Neural cell (in vitro differentiated cells): Measurements from ENCODE around the gene OR13J1. TPM values are rescaled to one million over a fixed set of nuclear protein-coding genes. Genes with fewer than 3 reads are reported as not detected.

Experiments
- H2AFZ ChIP-seq: fragments of 200-600, 300-800 bp; sonication (generic), shearing (Covaris generic); 2 replicates; pipeline ENCODE4 v1.6.0; 2014; ENCODE audit warnings: low read depth, mild to moderate bottlenecking, antibody characterized with exemption, low read length, moderate library complexity
- H3F3A ChIP-seq: fragments of 200-600 bp; shearing (Covaris generic); 2 replicates; pipeline ENCODE4 v1.6.1; 2016; ENCODE audit warnings: mild to moderate bottlenecking, moderate library complexity, mixed read lengths, antibody characterized with exemption, low read length; ENCODE audit not compliant: insufficient read depth, poor library complexity, severe bottlenecking
- H3K27ac ChIP-seq: fragments of 200-600, 300-800 bp; sonication (generic), shearing (Covaris generic); 2 replicates; pipeline ENCODE4 v1.5.1; 2014; ENCODE audit warnings: mild to moderate bottlenecking, low read length, moderate library complexity
- H3K27me3 ChIP-seq: fragments of 300-800, 200-600 bp; sonication (generic), shearing (Covaris generic); 2 replicates; pipeline ENCODE4 v1.6.0; 2014; ENCODE audit warnings: mild to moderate bottlenecking, low read depth, low read length, moderate library complexity; ENCODE audit not compliant: insufficient read depth
- H3K36me3 ChIP-seq: fragments of 300-800, 200-600 bp; sonication (generic), shearing (Covaris generic); 2 replicates; pipeline ENCODE4 v1.5.1; 2014; ENCODE audit warnings: mild to moderate bottlenecking, antibody characterized with exemption, low read length, moderate library complexity; ENCODE audit not compliant: insufficient read depth
- H3K4me2 ChIP-seq: fragments of 300-800, 200-600 bp; sonication (generic), shearing (Covaris generic); 2 replicates; pipeline ENCODE4 v1.6.0; 2014; ENCODE audit warnings: mild to moderate bottlenecking, low read length
- H3K4me3 ChIP-seq: fragments of 300-800, 200-600 bp; sonication (generic), shearing (Covaris generic); 2 replicates; pipeline ENCODE4 v1.5.1; 2014; ENCODE audit warnings: mild to moderate bottlenecking, low read length, moderate library complexity
- H3K79me2 ChIP-seq: fragments of 200-600 bp; shearing (Covaris generic); replicated peaks from 2 replicates; pipeline ENCODE4 v1.6.0; 2014; ENCODE audit warnings: mild to moderate bottlenecking, low read length, moderate library complexity; ENCODE audit not compliant: insufficient read depth
- H3K9ac ChIP-seq: fragments of 300-800, 200-600 bp; sonication (generic), shearing (Covaris generic); 2 replicates; pipeline ENCODE4 v1.6.1; 2016; ENCODE audit warnings: mild to moderate bottlenecking, low read length, mixed read lengths
- H3K9me2 ChIP-seq: fragments of 200-600 bp; shearing (Covaris generic); 2 replicates; pipeline ENCODE4 v1.6.1; 2016; ENCODE audit warnings: mild to moderate bottlenecking, low read length, mixed read lengths; ENCODE audit not compliant: insufficient read depth
- H3K9me3 ChIP-seq: fragments of 200-600, 300-800 bp; sonication (generic), shearing (Covaris generic); 2 replicates; pipeline ENCODE4 v1.6.1; 2016; ENCODE audit warnings: mild to moderate bottlenecking, mixed run types, low read length, moderate library complexity, mixed read lengths
- H4K20me1 ChIP-seq: fragments of 200-600 bp; shearing (Covaris generic); 2 replicates; pipeline ENCODE4 v1.6.1; 2016; ENCODE audit warnings: mild to moderate bottlenecking, mixed run types; ENCODE audit not compliant: insufficient read depth
- CTCF ChIP-seq: fragments of 450-650 bp; IDR thresholded peaks from 2 replicates; pipeline ENCODE4 v1.5.1; 2014; ENCODE audit warnings: antibody characterized with exemption, mild to moderate bottlenecking, moderate library complexity; ENCODE audit not compliant: poor library complexity, severe bottlenecking
- EP300 ChIP-seq: fragments of 450-650 bp; conservative IDR thresholded peaks from 2 replicates; pipeline ENCODE4 v1.6.1; 2014; ENCODE audit warnings: antibody characterized with exemption, mild to moderate bottlenecking, moderate library complexity; ENCODE audit not compliant: poor library complexity, severe bottlenecking
- EZH2 ChIP-seq: fragments of 200-600, 300-800 bp; shearing (Covaris generic), sonication (generic); IDR thresholded peaks from 2 replicates; pipeline ENCODE4 v1.6.1; 2014; ENCODE audit warnings: antibody characterized with exemption, low read length, borderline replicate concordance, mild to moderate bottlenecking; ENCODE audit not compliant: insufficient read depth, poor library complexity, severe bottlenecking
- MXI1 ChIP-seq: fragments of 450-650 bp; conservative IDR thresholded peaks from 2 replicates; pipeline ENCODE4 v1.6.1; 2014; ENCODE audit warnings: antibody characterized with exemption, mild to moderate bottlenecking; ENCODE audit not compliant: poor library complexity, severe bottlenecking
- POLR2AphosphoS5 ChIP-seq: IDR thresholded peaks from 2 replicates; pipeline ENCODE4 v1.6.1; 2012
- RAD21 ChIP-seq: fragments of 450-650 bp; conservative IDR thresholded peaks from 2 replicates; pipeline ENCODE4 v1.6.1; 2014; ENCODE audit warnings: antibody characterized with exemption, mild to moderate bottlenecking, moderate library complexity
- REST ChIP-seq: IDR thresholded peaks from 2 replicates; pipeline ENCODE4 v1.6.1; 2012; ENCODE audit warnings: borderline replicate concordance
- SMC3 ChIP-seq: fragments of 450-650 bp; conservative IDR thresholded peaks from 2 replicates; pipeline ENCODE4 v1.6.1; 2014; ENCODE audit warnings: antibody characterized with exemption, mild to moderate bottlenecking, moderate library complexity; ENCODE audit not compliant: poor library complexity
- TAF1 ChIP-seq: IDR thresholded peaks from 2 replicates; pipeline ENCODE4 v1.6.1; 2012; ENCODE audit warnings: low read depth
- polyA plus RNA-seq: library from polyadenylated mRNA; depleted of rRNA; stranded (reverse); fragments of >200 nt; gene quantifications from 2 replicates; pipeline ENCODE4 v1.2.3, GENCODE V29; 2014

Gene OR13J1
- polyA plus RNA-seq, 1 donor from 2014 or later = not detected

- H4K20me1 ChIP-seq = no peaks in the 10 kb centered on the region
Measured at GRCh38 chr9:35869621-35870216, 482 bp downstream of the OR13J1 start.

GRCh38 chr9:35868933-35869332 lies 1.3 kb downstream of the OR13J1 start:
- no peaks in the 10 kb centered on the region for H3K27me3 ChIP-seq
- no peaks in the 10 kb centered on the region for H3K9me3 ChIP-seq
- H3K4me2 ChIP-seq = no peak overlapping the region
- H3K4me3 ChIP-seq = no peak overlapping the region
- H4K20me1 ChIP-seq = no peaks in the 10 kb centered on the region
- H3K27ac ChIP-seq = no peak overlapping the region
- no peak overlapping the region for H3K9ac ChIP-seq
- no peaks in the 10 kb centered on the region for H3F3A ChIP-seq
- TF ChIP-seq CTCF (no peak), POLR2AphosphoS5 (no peak), TAF1 (no peak), EP300 (no peak), RAD21 (no peak), SMC3 (no peak), MXI1 (no peak), REST (no peak), EZH2 (no peak)
- no peak overlapping the region for H2AFZ ChIP-seq
- H3K9me2 ChIP-seq = no peaks in the 10 kb centered on the region
- H3K36me3 ChIP-seq = no peaks in the 10 kb centered on the region
- H3K79me2 ChIP-seq = no peaks in the 10 kb centered on the region

More at GRCh38 chr9:35869621-35870216, 482 bp downstream of the OR13J1 start:
- Histone ChIP-seq H3K9me3 (no peaks in the 10 kb centered on the region), H2AFZ (no peak overlapping the region), H3K27me3 (no peaks in the 10 kb centered on the region), H3K79me2 (no peaks in the 10 kb centered on the region), H3K4me2 (no peak overlapping the region), H3K9me2 (no peaks in the 10 kb centered on the region), H3K27ac (no peak overlapping the region), H3K36me3 (no peaks in the 10 kb centered on the region), H3K9ac (no peak overlapping the region), H3K4me3 (no peak overlapping the region), H3F3A (no peaks in the 10 kb centered on the region)
- TF ChIP-seq TAF1 (no peak), EP300 (no peak)
